ENCODE measurements around the gene CEP250.
"Not testable (repeated sequence)": the region's sequence is repeated elsewhere in the genome, so short reads cannot be mapped to it uniquely, and the experiment has no call there.

Gene CEP250

DNA sequence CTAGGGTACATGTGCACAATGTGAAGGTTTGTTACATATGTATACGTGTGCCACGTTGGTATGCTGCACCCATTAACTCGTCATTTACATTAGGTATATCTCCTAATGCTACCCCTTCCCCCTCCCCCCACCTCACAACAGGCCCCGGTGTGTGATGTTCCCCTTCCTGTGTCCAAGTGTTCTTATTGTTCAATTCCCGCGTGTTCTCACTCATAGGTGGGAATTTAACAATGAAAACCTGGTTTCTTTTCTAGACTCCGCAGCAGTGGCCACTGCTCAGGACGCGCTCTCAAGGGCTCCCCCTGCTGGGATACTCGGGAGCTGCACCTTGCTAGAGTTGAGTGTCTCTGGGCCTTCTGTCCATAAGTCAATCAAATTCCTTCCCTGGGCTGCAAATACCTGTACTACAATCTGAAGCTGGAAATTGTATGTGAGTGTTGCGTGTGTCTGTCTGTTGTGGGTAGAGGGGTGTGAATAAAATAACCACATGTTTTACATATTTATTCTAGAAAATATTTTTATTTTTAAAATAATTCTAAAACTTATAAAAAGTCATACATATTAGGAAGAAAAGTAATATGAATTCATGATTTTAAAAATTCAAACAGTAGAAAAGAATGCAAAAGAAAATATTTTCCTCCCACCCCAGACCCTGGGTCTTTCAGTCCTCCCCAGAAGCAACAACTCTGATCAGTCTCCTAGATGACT is 8.2 kb upstream of the CEP250 start:
- Histone ChIP-seq H3K4me2 (ENCODE audit: insufficient read depth, low read length) (peak overlapping the region; percentile 65), H3K27me3 (ENCODE audit: insufficient read depth, low read length, poor library complexity) (no peaks in the 10 kb centered on the region), H3K9me3 (ENCODE audit: insufficient read depth, low read length, severe bottlenecking) (no peaks in the 10 kb centered on the region), H3K79me2 (ENCODE audit: insufficient read depth, low read length) (no peaks in the 10 kb centered on the region), H3K4me3 (ENCODE audit: low read depth in 1 of 2, low read length in 2 of 2) (peak overlapping the region in 1 of 2 experiments; percentile 49; a peak in 2 of 4 replicates), H3K36me3 (ENCODE audit: insufficient read depth, low read length) (no peaks in the 10 kb centered on the region), H3K4me1 (ENCODE audit: insufficient read depth, low read length) (peaks cover 5% of the 10 kb centered on the region; the same call in 1 of the 2 replicates), H2AFZ (ENCODE audit: low read depth, low read length) (peak overlapping the region; percentile 65), H3K9ac (ENCODE audit: low read depth, low read length) (peak overlapping the region; percentile 33; the same call in 1 of the 2 replicates), H4K20me1 (ENCODE audit: insufficient read depth, low read length) (no peaks in the 10 kb centered on the region), H3K27ac (ENCODE audit: low read length) (no peak overlapping the region)
- no peak for TF ChIP-seq EZH2 (IDR thresholded peaks at IDR 0.05; ENCODE audit: borderline replicate concordance, low read depth, low read length, severe bottlenecking)
- TF ChIP-seq, protein P1, sequence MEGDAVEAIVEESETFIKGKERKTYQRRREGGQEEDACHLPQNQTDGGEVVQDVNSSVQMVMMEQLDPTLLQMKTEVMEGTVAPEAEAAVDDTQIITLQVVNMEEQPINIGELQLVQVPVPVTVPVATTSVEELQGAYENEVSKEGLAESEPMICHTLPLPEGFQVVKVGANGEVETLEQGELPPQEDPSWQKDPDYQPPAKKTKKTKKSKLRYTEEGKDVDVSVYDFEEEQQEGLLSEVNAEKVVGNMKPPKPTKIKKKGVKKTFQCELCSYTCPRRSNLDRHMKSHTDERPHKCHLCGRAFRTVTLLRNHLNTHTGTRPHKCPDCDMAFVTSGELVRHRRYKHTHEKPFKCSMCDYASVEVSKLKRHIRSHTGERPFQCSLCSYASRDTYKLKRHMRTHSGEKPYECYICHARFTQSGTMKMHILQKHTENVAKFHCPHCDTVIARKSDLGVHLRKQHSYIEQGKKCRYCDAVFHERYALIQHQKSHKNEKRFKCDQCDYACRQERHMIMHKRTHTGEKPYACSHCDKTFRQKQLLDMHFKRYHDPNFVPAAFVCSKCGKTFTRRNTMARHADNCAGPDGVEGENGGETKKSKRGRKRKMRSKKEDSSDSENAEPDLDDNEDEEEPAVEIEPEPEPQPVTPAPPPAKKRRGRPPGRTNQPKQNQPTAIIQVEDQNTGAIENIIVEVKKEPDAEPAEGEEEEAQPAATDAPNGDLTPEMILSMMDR (IDR thresholded peaks at IDR 0.05; ENCODE audit: borderline replicate concordance, extremely low read depth, low read length, poor library complexity, severe bottlenecking), result peak; percentile 98
- DNase-seq (peak; percentile 92), ATAC-seq (ENCODE audit: insufficient read depth, low read depth) (peak; percentile 96)

- Histone ChIP-seq H3K4me1 (ENCODE audit: insufficient read depth, low read length) (peaks cover 14% of the 10 kb centered on the region), H4K20me1 (ENCODE audit: insufficient read depth, low read length) (no peaks in the 10 kb centered on the region), H3K79me2 (ENCODE audit: insufficient read depth, low read length) (no peaks in the 10 kb centered on the region), H3K9ac (ENCODE audit: low read depth, low read length) (no peak overlapping the region), H3K9me3 (ENCODE audit: insufficient read depth, low read length, severe bottlenecking) (no peaks in the 10 kb centered on the region), H3K4me2 (ENCODE audit: insufficient read depth, low read length) (no peak overlapping the region), H3K4me3 (ENCODE audit: low read depth in 1 of 2, low read length in 2 of 2) (no peak overlapping the region), H3K27me3 (ENCODE audit: insufficient read depth, low read length, poor library complexity) (no peaks in the 10 kb centered on the region), H3K36me3 (ENCODE audit: insufficient read depth, low read length) (no peaks in the 10 kb centered on the region), H2AFZ (ENCODE audit: low read depth, low read length) (no peak overlapping the region), H3K27ac (ENCODE audit: low read length) (no peak overlapping the region)
- ATAC-seq (ENCODE audit: insufficient read depth, low read depth) (no peak), DNase-seq (no peak)
- TF ChIP-seq, protein P1 (IDR thresholded peaks at IDR 0.05; ENCODE audit: borderline replicate concordance, extremely low read depth, low read length, poor library complexity, severe bottlenecking), result no peak
- no peak for TF ChIP-seq EZH2 (IDR thresholded peaks at IDR 0.05; ENCODE audit: borderline replicate concordance, low read depth, low read length, severe bottlenecking)
Observed at GRCh38 chr20:35448788-35449373, 6.5 kb upstream of the CEP250 start.

GRCh38 chr20:35449855-35450254 is 5.5 kb upstream of the CEP250 start:
- peaks cover 17% of the 10 kb centered on the region for H3K4me1 ChIP-seq (ENCODE audit: insufficient read depth, low read length)
- H3K27me3 ChIP-seq (ENCODE audit: insufficient read depth, low read length, poor library complexity); H3K27ac ChIP-seq (ENCODE audit: low read length); H3K4me3 ChIP-seq (ENCODE audit: low read depth in 1 of 2, low read length in 2 of 2); H3K79me2 ChIP-seq (ENCODE audit: insufficient read depth, low read length); H2AFZ ChIP-seq (ENCODE audit: low read depth, low read length); H3K9ac ChIP-seq (ENCODE audit: low read depth, low read length); H4K20me1 ChIP-seq (ENCODE audit: insufficient read depth, low read length); H3K4me2 ChIP-seq (ENCODE audit: insufficient read depth, low read length); ATAC-seq (ENCODE audit: insufficient read depth, low read depth); H3K9me3 ChIP-seq (ENCODE audit: insufficient read depth, low read length, severe bottlenecking); DNase-seq; H3K36me3 ChIP-seq (ENCODE audit: insufficient read depth, low read length): not testable (repeated sequence)

GRCh38 chr20:35451295-35451694 is 4.1 kb upstream of the CEP250 start:
- TF ChIP-seq, protein P1 (IDR thresholded peaks at IDR 0.05; ENCODE audit: borderline replicate concordance, extremely low read depth, low read length, poor library complexity, severe bottlenecking), result no peak
- no peak for TF ChIP-seq EZH2 (IDR thresholded peaks at IDR 0.05; ENCODE audit: borderline replicate concordance, low read depth, low read length, severe bottlenecking)
- no peaks in the 10 kb centered on the region for H3K36me3 ChIP-seq (ENCODE audit: insufficient read depth, low read length)
- no peaks in the 10 kb centered on the region for H3K27me3 ChIP-seq (ENCODE audit: insufficient read depth, low read length, poor library complexity)
- H3K79me2 ChIP-seq (ENCODE audit: insufficient read depth, low read length), result peaks cover 15% of the 10 kb centered on the region
- H3K4me2 ChIP-seq (ENCODE audit: insufficient read depth, low read length), result no peak overlapping the region
- no peaks in the 10 kb centered on the region for H3K9me3 ChIP-seq (ENCODE audit: insufficient read depth, low read length, severe bottlenecking)
- no peak overlapping the region for H3K4me3 ChIP-seq (ENCODE audit: low read depth in 1 of 2, low read length in 2 of 2)
- ATAC-seq (ENCODE audit: insufficient read depth, low read depth), result no peak
- no peak overlapping the region for H3K27ac ChIP-seq (ENCODE audit: low read length)
- 0 out of 2 replicates have a peak, but pooled peaks cover under 1% of the 10 kb centered on the region for H4K20me1 ChIP-seq (ENCODE audit: insufficient read depth, low read length)
- no peak overlapping the region for H2AFZ ChIP-seq (ENCODE audit: low read depth, low read length)
- H3K4me1 ChIP-seq (ENCODE audit: insufficient read depth, low read length), result peaks cover 25% of the 10 kb centered on the region
- H3K9ac ChIP-seq (ENCODE audit: low read depth, low read length), result no peak overlapping the region
- DNase-seq, result no peak

All from DND-41 (cell line).